Measurements from ENCODE around the gene SERPINB5. TPM values are rescaled to one million over a fixed set of nuclear protein-coding genes. Genes with fewer than 3 reads are reported as not detected.

Gene SERPINB5
- total and polyA plus RNA-seq, 2 donors (not counting 1 experiment from before 2014, with no cell fraction given), result not detected

- H3K4me3 ChIP-seq (ENCODE audit: control extremely low read depth in 1 of 5, extremely low read depth in 1 of 5, insufficient read depth in 1 of 5, low read depth in 2 of 5, low read length in 4 of 5), result no peak overlapping the region
- WGBS (ENCODE audit: insufficient coverage), result 100% methylated on average over 3 of the region's 3 CpGs
Measured at GRCh38 chr18:63446266-63446665, 30.5 kb upstream of the SERPINB5 start.

GRCh38 chr18:63447066-63447465 is 29.7 kb upstream of the SERPINB5 start:
- TF ChIP-seq EZH2 (IDR thresholded peaks at IDR 0.05; ENCODE audit: borderline replicate concordance, insufficient read depth, low read depth, low read length, poor library complexity, severe bottlenecking) (no peak), CTCF (IDR thresholded peaks at IDR 0.05) (no peak)
- H4K20me1 ChIP-seq (ENCODE audit: control insufficient read depth, insufficient read depth, low read length, poor library complexity, severe bottlenecking), result no peaks in the 10 kb centered on the region
- H3K4me3 ChIP-seq (ENCODE audit: control extremely low read depth in 1 of 5, extremely low read depth in 1 of 5, insufficient read depth in 1 of 5, low read depth in 2 of 5, low read length in 4 of 5), result no peak overlapping the region
- ChIA-PET CTCF (no interaction called here), POLR2A (no interaction called here)
- H3K9me3 ChIP-seq (ENCODE audit: control extremely low read depth in 1 of 3, control insufficient read depth in 2 of 3, insufficient read depth in 1 of 3, low read length in 2 of 3), result no peaks in the 10 kb centered on the region
- Mint-ChIP-seq H3K4me3 (no peak overlapping the region), H3K27ac (no peak overlapping the region), H3K4me1 (peaks cover 15% of the 10 kb centered on the region), H3K27me3 (no peaks in the 10 kb centered on the region), H3K9me3 (ENCODE audit: insufficient read depth) (no peaks in the 10 kb centered on the region)
- H3K36me3 ChIP-seq (replicated peaks in 1 of 2; ENCODE audit: control extremely low read depth in 1 of 2, control insufficient read depth in 1 of 2, extremely low read depth in 1 of 2, insufficient read depth in 2 of 2, low read length in 1 of 2), result no peaks in the 10 kb centered on the region
- H3K27ac ChIP-seq (ENCODE audit: low read length in 2 of 2), result no peak overlapping the region
- H3K4me2 ChIP-seq (replicated peaks; ENCODE audit: low read depth, low read length, poor library complexity, severe bottlenecking), result no peak overlapping the region
- no peak overlapping the region for H2AFZ ChIP-seq (ENCODE audit: insufficient read depth, low read depth, low read length, poor library complexity, severe bottlenecking)
- ATAC-seq (ENCODE audit: low read depth) (no peak), DNase-seq (no peak)
- H3K27me3 ChIP-seq (replicated peaks in 1 of 4; ENCODE audit: control extremely low read depth in 1 of 4, control insufficient read depth in 3 of 4, insufficient read depth in 4 of 4, low read length in 3 of 4), result no peaks in the 10 kb centered on the region
- no peaks in the 10 kb centered on the region for H3K79me2 ChIP-seq (ENCODE audit: control insufficient read depth, insufficient read depth, low read length)
- intact Hi-C loops (cut with micrococcal nuclease), result no loop called here
- WGBS (ENCODE audit: insufficient coverage), result 95% methylated on average over 5 of the region's 5 CpGs
- peaks cover 11 to 14% of the 10 kb centered on the region in 2 donors for H3K4me1 ChIP-seq (ENCODE audit: control insufficient read depth in 2 of 2, insufficient read depth in 2 of 2, low read length in 2 of 2)
- no peak overlapping the region for H3K9ac ChIP-seq (ENCODE audit: low read length)

More at GRCh38 chr18:63446266-63446665, 30.5 kb upstream of the SERPINB5 start:
- no peaks in the 10 kb centered on the region for H3K9me3 Mint-ChIP-seq (ENCODE audit: insufficient read depth)
- H3K9me3 ChIP-seq (ENCODE audit: control extremely low read depth in 1 of 3, control insufficient read depth in 2 of 3, insufficient read depth in 1 of 3, low read length in 2 of 3), result no peaks in the 10 kb centered on the region
- peaks cover 11 to 14% of the 10 kb centered on the region in 2 donors for H3K4me1 ChIP-seq (ENCODE audit: control insufficient read depth in 2 of 2, insufficient read depth in 2 of 2, low read length in 2 of 2)
- H3K27me3 Mint-ChIP-seq, result no peaks in the 10 kb centered on the region
- H3K36me3 ChIP-seq (replicated peaks in 1 of 2; ENCODE audit: control extremely low read depth in 1 of 2, control insufficient read depth in 1 of 2, extremely low read depth in 1 of 2, insufficient read depth in 2 of 2, low read length in 1 of 2), result no peaks in the 10 kb centered on the region
- no peak for TF ChIP-seq EZH2 (IDR thresholded peaks at IDR 0.05; ENCODE audit: borderline replicate concordance, insufficient read depth, low read depth, low read length, poor library complexity, severe bottlenecking)
- TF ChIP-seq CTCF (IDR thresholded peaks at IDR 0.05), result no peak
- H3K4me1 Mint-ChIP-seq, result peaks cover 15% of the 10 kb centered on the region
- DNase-seq, result no peak
- no peaks in the 10 kb centered on the region for H3K27me3 ChIP-seq (replicated peaks in 1 of 4; ENCODE audit: control extremely low read depth in 1 of 4, control insufficient read depth in 3 of 4, insufficient read depth in 4 of 4, low read length in 3 of 4)
- no peaks in the 10 kb centered on the region for H4K20me1 ChIP-seq (ENCODE audit: control insufficient read depth, insufficient read depth, low read length, poor library complexity, severe bottlenecking)
- no peak overlapping the region for H3K4me3 Mint-ChIP-seq
- no peak for ATAC-seq (ENCODE audit: low read depth)
- no peaks in the 10 kb centered on the region for H3K79me2 ChIP-seq (ENCODE audit: control insufficient read depth, insufficient read depth, low read length)
- intact Hi-C loops (cut with micrococcal nuclease), result no loop called here
- POLR2A ChIA-PET, result no interaction called here
- no peak overlapping the region for H3K4me2 ChIP-seq (replicated peaks; ENCODE audit: low read depth, low read length, poor library complexity, severe bottlenecking)
- peak overlapping the region; percentile 6 for H3K27ac Mint-ChIP-seq
- H2AFZ ChIP-seq (ENCODE audit: insufficient read depth, low read depth, low read length, poor library complexity, severe bottlenecking), result no peak overlapping the region
- H3K9ac ChIP-seq (ENCODE audit: low read length), result no peak overlapping the region
- no peak overlapping the region for H3K27ac ChIP-seq (ENCODE audit: low read length in 2 of 2)
- CTCF ChIA-PET, result interaction anchor here (0.7 to 1.2 kb wide), 2 partner anchors 9 to 430 kb away, joined by 3 read pairs; no protein-coding TSS in a partner anchor

All from B cell (primary cell).